Hepatocyte (in vitro differentiated cells): Measurements from ENCODE around the gene PTPRN2. TPM values are rescaled to one million over a fixed set of nuclear protein-coding genes. Genes with fewer than 3 reads are reported as not detected.

ENCODE experiments used
- DNase-seq: peaks from one replicate; pipeline ENCODE4 v3.0.0-alpha.2; 2016; ENCODE audit warnings: low spot score
- H2AFZ ChIP-seq: fragments of 200-600 bp; sonication (generic); 2 replicates; pipeline ENCODE4 v1.6.0; 2016; ENCODE audit warnings: antibody characterized with exemption, mild to moderate bottlenecking
- H3K27ac ChIP-seq: fragments of 200-600 bp; sonication (generic); 2 replicates; pipeline ENCODE4 v1.5.1; 2016; ENCODE audit warnings: mild to moderate bottlenecking
- H3K27me3 ChIP-seq: fragments of 200-600 bp; sonication (generic); 2 replicates; pipeline ENCODE4 v1.6.1; 2016
- H3K36me3 ChIP-seq: fragments of 200-600 bp; sonication (generic); replicated peaks from 2 replicates; pipeline ENCODE4 v1.5.1; 2016; ENCODE audit warnings: low read depth; ENCODE audit not compliant: insufficient read depth
- H3K4me1 ChIP-seq: fragments of 200-600 bp; sonication (generic); 2 replicates; pipeline ENCODE4 v1.5.1; 2016; ENCODE audit warnings: mild to moderate bottlenecking, moderate library complexity; ENCODE audit not compliant: insufficient read depth
- H3K4me2 ChIP-seq: fragments of 200-600 bp; sonication (generic); 2 replicates; pipeline ENCODE4 v1.6.0; 2016
- H3K4me3 ChIP-seq: fragments of 200-600 bp; sonication (generic); 2 replicates; pipeline ENCODE4 v1.5.1; 2016; ENCODE audit warnings: mild to moderate bottlenecking
- H3K79me2 ChIP-seq: fragments of 200-600 bp; sonication (generic); 2 replicates; pipeline ENCODE4 v1.6.0; 2017; ENCODE audit warnings: mild to moderate bottlenecking
- H3K9me2 ChIP-seq: fragments of 200-600 bp; sonication (generic); replicated peaks from 2 replicates; pipeline ENCODE4 v1.6.0; 2017; ENCODE audit warnings: mild to moderate bottlenecking; ENCODE audit not compliant: insufficient read depth
- H3K9me3 ChIP-seq: fragments of 200-600 bp; sonication (generic); 2 replicates; pipeline ENCODE4 v1.5.1; 2016; ENCODE audit warnings: low read depth, mild to moderate bottlenecking
- H4K20me1 ChIP-seq: fragments of 200-600 bp; sonication (generic); 2 replicates; pipeline ENCODE4 v1.6.0; 2016; ENCODE audit warnings: mild to moderate bottlenecking; ENCODE audit not compliant: insufficient read depth, poor library complexity, severe bottlenecking
- CTCF ChIP-seq: fragments of 200-600 bp; sonication (generic); IDR thresholded peaks from 2 replicates; pipeline ENCODE4 v1.5.1; 2016; ENCODE audit warnings: antibody characterized with exemption, mild to moderate bottlenecking; ENCODE audit not compliant: poor library complexity
- EZH2 ChIP-seq: fragments of 200-600 bp; sonication (generic); IDR thresholded peaks from 2 replicates; pipeline ENCODE4 v1.6.1; 2016; ENCODE audit warnings: antibody characterized with exemption, mild to moderate bottlenecking, borderline replicate concordance
- EZH2phosphoT487 ChIP-seq: fragments of 200-600 bp; sonication (generic); IDR thresholded peaks from one replicate; pipeline ENCODE4 v1.6.1; 2018; ENCODE audit warnings: antibody characterized with exemption, mild to moderate bottlenecking, low read depth, moderate library complexity; ENCODE audit not compliant: unreplicated experiment, severe bottlenecking
- WGBS: methylation state at CpG from one replicate; pipeline ENCODE4 v1.1.6; 2016; ENCODE audit warnings: low lambda C conversion rate; ENCODE audit errors: missing lambda C conversion rate; 5-methylcytosine and 5-hydroxymethylcytosine counted together
- polyA plus RNA-seq: library from polyadenylated mRNA; unstranded; fragments of >200 nt; fragmentation: Nextera tagmentation; extraction: Ambion mirVana; gene quantifications from 2 replicates; pipeline ENCODE4 v1.2.1, GENCODE V29; 2016
- total RNA-seq: library from RNA; depleted of rRNA; stranded (reverse); fragments of >200 nt; gene quantifications from 2 replicates; pipeline ENCODE4 v1.2.3, GENCODE V29; 2014

Gene PTPRN2
- total and polyA plus RNA-seq, 2 experiments from 2014 or later: 2.1 to 3.3 TPM

- Histone ChIP-seq H3K27me3 (no peaks in the 10 kb centered on the region), H3K4me3 (no peak overlapping the region), H3K4me2 (no peak overlapping the region), H3K79me2 (no peaks in the 10 kb centered on the region), H4K20me1 (no peaks in the 10 kb centered on the region), H3K9me2 (no peaks in the 10 kb centered on the region), H3K9me3 (no peaks in the 10 kb centered on the region), H3K4me1 (no peaks in the 10 kb centered on the region), H3K27ac (no peak overlapping the region), H2AFZ (no peak overlapping the region), H3K36me3 (no peaks in the 10 kb centered on the region)
- no peak for DNase-seq
- WGBS: 85% methylated on average over 26 of the region's 26 CpGs
- TF ChIP-seq CTCF (no peak), EZH2 (no peak), EZH2phosphoT487 (no peak)
These were observed 1035.2 kb downstream of the PTPRN2 start for GRCh38 chr7:157552295-157552993.

GRCh38 chr7:157551325-157552070 lies 1036.1 kb downstream of the PTPRN2 start:
- Histone ChIP-seq H2AFZ (no peak overlapping the region), H3K9me2 (no peaks in the 10 kb centered on the region), H3K4me2 (no peak overlapping the region), H3K27me3 (no peaks in the 10 kb centered on the region), H4K20me1 (no peaks in the 10 kb centered on the region), H3K36me3 (no peaks in the 10 kb centered on the region), H3K4me3 (no peak overlapping the region), H3K27ac (no peak overlapping the region), H3K9me3 (no peaks in the 10 kb centered on the region), H3K79me2 (no peaks in the 10 kb centered on the region), H3K4me1 (no peaks in the 10 kb centered on the region)
- 96% methylated on average over 3 of the region's 13 CpGs for WGBS
- no peak for DNase-seq
- no peak for TF ChIP-seq EZH2
- no peak for TF ChIP-seq CTCF
- TF ChIP-seq EZH2phosphoT487: no peak

- H4K20me1 ChIP-seq: no peaks in the 10 kb centered on the region
- no peaks in the 10 kb centered on the region for H3K9me2 ChIP-seq
- DNase-seq: no peak
- TF ChIP-seq EZH2: no peak
- no peak for TF ChIP-seq CTCF
- TF ChIP-seq EZH2phosphoT487: no peak
- H3K79me2 ChIP-seq: no peaks in the 10 kb centered on the region
- 87% methylated on average over 31 of the region's 31 CpGs for WGBS
- no peak overlapping the region for H3K27ac ChIP-seq
- H3K4me1 ChIP-seq: no peaks in the 10 kb centered on the region
- H3K36me3 ChIP-seq: no peaks in the 10 kb centered on the region
- no peaks in the 10 kb centered on the region for H3K9me3 ChIP-seq
- H3K27me3 ChIP-seq: no peaks in the 10 kb centered on the region
- no peak overlapping the region for H3K4me2 ChIP-seq
- H3K4me3 ChIP-seq: no peak overlapping the region
- H2AFZ ChIP-seq: no peak overlapping the region
These were observed 1037.0 kb downstream of the PTPRN2 start for GRCh38 chr7:157550300-157551275.
